H1 (cell line): ENCODE measurements around the gene IQGAP1. TPM values are rescaled to one million over a fixed set of nuclear protein-coding genes. Genes with fewer than 3 reads are reported as not detected.

Experiments
- CTCF ChIA-PET: fragments of 300-600 bp; sonication (Branson Sonifier 250); formaldehyde crosslinking; loops from one replicate; lab custom pipeline; 2021; ENCODE audit not compliant: partially characterized antibody; lab: Charles Lee
- POLR2A ChIA-PET: fragments of 300-600 bp; sonication (Branson Sonifier 250); formaldehyde crosslinking; loops from one replicate; lab custom pipeline; 2021; ENCODE audit warnings: inconsistent platforms; ENCODE audit not compliant: partially characterized antibody; lab: Charles Lee
- DNase-seq, 2 experiments: peaks; one replicate each; pipeline versions ENCODE4 v3.0.0 to v3.0.0-alpha.2; 2010 to 2022; ENCODE audit warnings: low spot score in 2 of 2, low read depth in 1 of 2, mixed read lengths in 1 of 2
- FAIRE-seq: peaks from 2 replicates; lab custom pipeline; 2011; peaks lifted over from hg19 to GRCh38; lab: Jason Lieb, UNC
- H2AFZ ChIP-seq: 2 replicates; pipeline ENCODE4 v1.8.1; 2012; ENCODE audit warnings: low read length, inconsistent platforms
- H2AK5ac ChIP-seq: 2 replicates; pipeline ENCODE4 v1.6.1; 2013; ENCODE audit warnings: low read depth, low read length
- H2BK120ac ChIP-seq: replicated peaks from 2 replicates; pipeline ENCODE3; 2013; ENCODE audit warnings: low read depth, low read length, inconsistent platforms
- H2BK12ac ChIP-seq: 2 replicates; pipeline ENCODE4 v1.6.1; 2013; ENCODE audit warnings: low read depth, low read length
- H2BK15ac ChIP-seq: 2 replicates; pipeline ENCODE4 v1.6.1; 2013; ENCODE audit warnings: low read length
- H2BK20ac ChIP-seq: 2 replicates; pipeline ENCODE4 v1.6.1; 2013; ENCODE audit warnings: low read length
- H2BK5ac ChIP-seq: 2 replicates; pipeline ENCODE4 v1.6.1; 2013; ENCODE audit warnings: low read depth, low read length
- H3K14ac ChIP-seq: 2 replicates; pipeline ENCODE4 v1.6.1; 2013; ENCODE audit warnings: inconsistent platforms; ENCODE audit not compliant: insufficient read length
- H3K18ac ChIP-seq: 2 replicates; pipeline ENCODE4 v1.6.1; 2013; ENCODE audit warnings: low read length; ENCODE audit errors: extremely low read depth
- H3K23ac ChIP-seq: 2 replicates; pipeline ENCODE4 v1.6.1; 2013; ENCODE audit warnings: inconsistent platforms; ENCODE audit not compliant: insufficient read length
- H3K23me2 ChIP-seq: 2 replicates; pipeline ENCODE4 v1.6.1; 2013; ENCODE audit warnings: low read depth, low read length
- H3K27ac ChIP-seq: 2 replicates; pipeline ENCODE4 v1.6.1; 2011; ENCODE audit warnings: low read depth, low read length, inconsistent platforms
- H3K27me3 ChIP-seq, 4 experiments: replicated peaks in 1 of 4; 1 replicate in 1 of 4; 2 replicates in 3 of 4; pipeline versions ENCODE4 v1.6.1 to v1.8.1; 2011 to 2013; ENCODE audit warnings: low read length in 3 of 4, mild to moderate bottlenecking in 3 of 4, inconsistent platforms in 2 of 4, mixed read lengths in 2 of 4, moderate library complexity in 1 of 4; ENCODE audit not compliant: control insufficient read depth in 3 of 4, insufficient read depth in 3 of 4; ENCODE audit errors: extremely low read depth in 1 of 4
- H3K36me3 ChIP-seq, 4 experiments: 2 replicates each; pipeline versions ENCODE4 v1.6.1 to v1.8.1; 2011 to 2013; ENCODE audit warnings: mild to moderate bottlenecking in 4 of 4, low read length in 3 of 4, moderate library complexity in 2 of 4, control low read depth in 1 of 4, inconsistent platforms in 1 of 4; ENCODE audit not compliant: insufficient read depth in 4 of 4, control insufficient read depth in 2 of 4
- H3K4ac ChIP-seq: replicated peaks from 2 replicates; pipeline ENCODE3; 2013; ENCODE audit warnings: low read length, low read depth, mixed read lengths, inconsistent platforms; ENCODE audit not compliant: insufficient read length
- H3K4me1 ChIP-seq, 4 experiments: replicated peaks in 1 of 4; 1 replicate in 1 of 4; 2 replicates in 3 of 4; pipeline versions ENCODE4 v1.6.1 to v1.8.1; 2011 to 2013; ENCODE audit warnings: low read length in 3 of 4, inconsistent platforms in 2 of 4, mixed read lengths in 1 of 4; ENCODE audit not compliant: insufficient read depth in 4 of 4, control insufficient read depth in 3 of 4
- H3K4me2 ChIP-seq, 2 experiments: 2 replicates each; pipeline versions ENCODE4 v1.6.1 to v1.8.1; 2011 to 2013; ENCODE audit warnings: low read depth in 2 of 2, low read length in 2 of 2, control low read depth in 1 of 2, inconsistent platforms in 1 of 2, mild to moderate bottlenecking in 1 of 2; ENCODE audit not compliant: insufficient read depth in 1 of 2
- H3K4me3 ChIP-seq, 4 experiments: fragments of 200-600, 300-600 bp in 1 of 4; sonication (generic), shearing (Covaris generic), sonication (Bioruptor Twin) in 1 of 4; 2 replicates each; pipeline versions ENCODE4 v1.5.1 to v1.8.1; 2011 to 2016; ENCODE audit warnings: low read length in 4 of 4, low read depth in 3 of 4, control low read depth in 2 of 4, inconsistent platforms in 2 of 4, mild to moderate bottlenecking in 2 of 4, mixed read lengths in 1 of 4, moderate library complexity in 1 of 4; ENCODE audit not compliant: insufficient read depth in 2 of 4; ENCODE audit errors: extremely low read depth in 1 of 4
- H3K56ac ChIP-seq: replicated peaks from 2 replicates; pipeline ENCODE3; 2013; ENCODE audit warnings: low read depth, mild to moderate bottlenecking, mixed read lengths, low read length, inconsistent platforms; ENCODE audit not compliant: insufficient read length
- H3K79me1 ChIP-seq: 2 replicates; pipeline ENCODE4 v1.6.1; 2013; ENCODE audit warnings: low read depth, low read length, control low read depth
- H3K79me2 ChIP-seq, 2 experiments: 2 replicates each; pipeline versions ENCODE4 v1.6.1 to v1.8.1; 2012 to 2013; ENCODE audit warnings: low read length in 2 of 2, mild to moderate bottlenecking in 2 of 2, inconsistent platforms in 1 of 2; ENCODE audit not compliant: insufficient read depth in 2 of 2, control insufficient read depth in 1 of 2
- H3K9ac ChIP-seq, 4 experiments: replicated peaks in 1 of 4; 1 replicate in 1 of 4; 2 replicates in 3 of 4; pipeline versions ENCODE4 v1.6.1 to v1.8.1; 2011 to 2013; ENCODE audit warnings: low read depth in 3 of 4, low read length in 3 of 4, control low read depth in 2 of 4, mild to moderate bottlenecking in 2 of 4, moderate library complexity in 2 of 4, inconsistent platforms in 1 of 4; ENCODE audit errors: extremely low read depth in 1 of 4
- H3K9me3 ChIP-seq, 2 experiments: 2 replicates each; pipeline versions ENCODE4 v1.6.1 to v1.8.1; 2012 to 2013; ENCODE audit warnings: mild to moderate bottlenecking in 2 of 2, moderate library complexity in 2 of 2, control low read depth in 1 of 2, inconsistent platforms in 1 of 2, low read depth in 1 of 2, low read length in 1 of 2, mixed read lengths in 1 of 2; ENCODE audit not compliant: insufficient read depth in 2 of 2
- H4K20me1 ChIP-seq, 2 experiments: replicated peaks in 1 of 2; 2 replicates each; pipeline versions ENCODE3 to v1.8.1; 2011 to 2013; ENCODE audit warnings: inconsistent platforms in 2 of 2, low read length in 2 of 2, mild to moderate bottlenecking in 1 of 2; ENCODE audit not compliant: insufficient read depth in 2 of 2, control insufficient read depth in 1 of 2
- H4K5ac ChIP-seq: 2 replicates; pipeline ENCODE4 v1.6.1; 2013; ENCODE audit warnings: low read length, low read depth, mixed read lengths, inconsistent platforms; ENCODE audit not compliant: insufficient read length
- H4K8ac ChIP-seq: 2 replicates; pipeline ENCODE4 v1.8.0; 2013; ENCODE audit warnings: mild to moderate bottlenecking, moderate library complexity, low read length, inconsistent platforms; ENCODE audit not compliant: insufficient read depth; ENCODE audit errors: extremely low read depth
- H4K91ac ChIP-seq: replicated peaks from 2 replicates; pipeline ENCODE3; 2013; ENCODE audit warnings: low read length, mixed read lengths, inconsistent platforms; ENCODE audit not compliant: insufficient read length
- CEBPB ChIP-seq: IDR thresholded peaks from 2 replicates; pipeline ENCODE4 v1.6.1; 2012; ENCODE audit warnings: low read depth, low read length
- TAF7 ChIP-seq: optimal IDR thresholded peaks from 2 replicates; pipeline ENCODE3; 2011; ENCODE audit warnings: low read depth, mild to moderate bottlenecking, inconsistent platforms, low read length, moderate library complexity, borderline replicate concordance
- WGBS, 2 experiments: shearing (Covaris generic) in 1 of 2; methylation state at CpG; one replicate each; pipeline versions ENCODE4 v1.1.6 to v1.1.7; 2013 to 2015; ENCODE audit warnings: low lambda C conversion rate in 2 of 2, mixed read lengths in 2 of 2, inconsistent platforms in 1 of 2, low coverage in 1 of 2, missing lambda C conversion rate in 1 of 2; ENCODE audit not compliant: insufficient replicate concordance in 2 of 2, insufficient coverage in 1 of 2, insufficient read length in 1 of 2; ENCODE audit errors: extremely low coverage in 1 of 2, missing lambda C conversion rate in 1 of 2; 5-methylcytosine and 5-hydroxymethylcytosine counted together
- polyA plus RNA-seq, 7 experiments: library from polyadenylated mRNA; depleted of rRNA in 3 of 7; stranded (reverse) in 5 of 7; unstranded in 2 of 7; fragments of >200 nt in 5 of 7; fragments of 200-250 nt in 2 of 7; gene quantifications; 1 replicate in 5 of 7; 2 replicates in 1 of 7; 4 replicates in 1 of 7; pipeline versions ENCODE4 v1.2.1 to v1.2.3, GENCODE V29; 2011 to 2013; ENCODE audit warnings: missing spikeins in 2 of 7, mixed read lengths in 2 of 7
- total RNA-seq: library from RNA; stranded (reverse); fragmentation: NEBNext Ultra II Directional; extraction: Animal tissue kit (Norgen Biotek cat#: 25700); gene quantifications from 2 replicates; pipeline ENCODE4 v1.2.1, GENCODE V29; 2021

The IQGAP1 gene
- total and polyA plus RNA-seq, 2 of the 8 experiments (the other 6 are each of a cell fraction or from before 2014, with no cell fraction given), result 56.0 to 138 TPM

- Histone ChIP-seq H4K91ac (no peak overlapping the region), H3K79me1 (no peaks in the 10 kb centered on the region; the same call in 1 of the 2 replicates), H2AK5ac (no peak overlapping the region), H4K5ac (no peak overlapping the region), H4K8ac (no peak overlapping the region), H3K4me3 (0 out of 8 replicates have a peak overlapping the region, but pooled peaks of 1 of the 4 experiments have one; percentile 12), H3K27me3 (no peaks in the 10 kb centered on the region), H3K4ac (no peak overlapping the region), H2BK12ac (0 out of 2 replicates have a peak overlapping the region, but pooled peaks have one; percentile 50), H2BK15ac (no peak overlapping the region), H3K18ac (no peak overlapping the region), H3K23ac (no peak overlapping the region), H3K79me2 (peaks cover 5 to 75% of the 10 kb centered on the region in 2 experiments), H2BK20ac (no peak overlapping the region)
- ChIA-PET CTCF (interaction anchor here (1.0 kb wide), 1 partner anchor 13 kb away, joined by 3 read pairs; no protein-coding TSS in a partner anchor), POLR2A (interaction anchor here (1.3 to 4.8 kb wide), 4 partner anchors 9 to 89 kb away, joined by 4 to 25 read pairs (median 6); no protein-coding TSS in a partner anchor)
- DNase-seq (no peak), FAIRE-seq (no peak)
- TF ChIP-seq TAF7 (no peak), CEBPB (0 out of 2 replicates have a peak, but pooled peaks have one; percentile 35)
- TF ChIP-seq, all 59 proteins: peak for 1
- Histone ChIP-seq H2BK5ac (peak overlapping the region; percentile 76; the same call in 1 of the 2 replicates), H3K9me3 (no peaks in the 10 kb centered on the region), H2BK120ac (no peak overlapping the region), H3K9ac (no peak overlapping the region), H3K4me1 (peaks cover 9 to 31% (median 26%) of the 10 kb centered on the region in 4 experiments), H4K20me1 (no peaks in the 10 kb centered on the region), H3K14ac (no peak overlapping the region), H3K36me3 (peaks cover 0 to 6% (median 0%) of the 10 kb centered on the region in 4 experiments; a peak in 1 of 8 replicates), H3K23me2 (no peaks in the 10 kb centered on the region; the same call in 1 of the 2 replicates), H2AFZ (no peak overlapping the region), H3K56ac (no peak overlapping the region), H3K27ac (no peak overlapping the region), H3K4me2 (peak overlapping the region; percentile 3 to 52; a peak in 3 of 4 replicates)
- 85% methylated on average over 1 of the region's 1 CpG; no CpG with 5 or more reads in 1 of the 2 experiments for WGBS, 2 experiments
Observed at GRCh38 chr15:90393040-90393439, 5.0 kb downstream of the IQGAP1 start.
